GM23338 (cell line): ENCODE measurements around the gene YIPF6.
"Not testable (repeated sequence)": the region's sequence is repeated elsewhere in the genome, so short reads cannot be mapped to it uniquely, and the experiment has no call there.

ENCODE experiments used
- CREB1 ChIP-seq: fragments of 250-450 bp; sonication (Bioruptor Pico); IDR thresholded peaks from 2 replicates; pipeline ENCODE4 v1.5.0; 2020; ENCODE audit warnings: low read depth, mild to moderate bottlenecking, moderate library complexity
- EZH2 ChIP-seq: fragments of 200-600 bp; sonication (generic); IDR thresholded peaks from one replicate; pipeline ENCODE4 v1.8.0; 2017; ENCODE audit warnings: antibody characterized with exemption, mild to moderate bottlenecking, low read depth; ENCODE audit not compliant: unreplicated experiment
- JUNB ChIP-seq: IDR thresholded peaks from one replicate; pipeline ENCODE4 v1.6.1; 2016; ENCODE audit warnings: antibody characterized with exemption; ENCODE audit not compliant: unreplicated experiment
- POLR2AphosphoS5 ChIP-seq: IDR thresholded peaks from 2 replicates; pipeline ENCODE4 v1.6.1; 2016; ENCODE audit warnings: antibody characterized with exemption, low read depth
- REST ChIP-seq: IDR thresholded peaks from one replicate; pipeline ENCODE4 v1.6.1; 2018; ENCODE audit warnings: antibody characterized with exemption; ENCODE audit not compliant: unreplicated experiment
- TF ChIP-seq, protein P1 (sequence below), 2 experiments: fragments of 200-600 bp in 1 of 2; sonication (generic) in 1 of 2; conservative IDR thresholded peaks; 2 replicates each; pipeline versions ENCODE4 v1.5.1 to v1.6.1; 2016 to 2017; ENCODE audit warnings: antibody characterized with exemption in 2 of 2, low read depth in 2 of 2, mild to moderate bottlenecking in 2 of 2, moderate library complexity in 1 of 2

GRCh38 chrX:68524680-68525079 is 25.8 kb downstream of the YIPF6 start:
- TF ChIP-seq EZH2; JUNB; REST; CREB1 (CRISPR knock-in tag); POLR2AphosphoS5: not testable (repeated sequence)
- TF ChIP-seq, protein P1, sequence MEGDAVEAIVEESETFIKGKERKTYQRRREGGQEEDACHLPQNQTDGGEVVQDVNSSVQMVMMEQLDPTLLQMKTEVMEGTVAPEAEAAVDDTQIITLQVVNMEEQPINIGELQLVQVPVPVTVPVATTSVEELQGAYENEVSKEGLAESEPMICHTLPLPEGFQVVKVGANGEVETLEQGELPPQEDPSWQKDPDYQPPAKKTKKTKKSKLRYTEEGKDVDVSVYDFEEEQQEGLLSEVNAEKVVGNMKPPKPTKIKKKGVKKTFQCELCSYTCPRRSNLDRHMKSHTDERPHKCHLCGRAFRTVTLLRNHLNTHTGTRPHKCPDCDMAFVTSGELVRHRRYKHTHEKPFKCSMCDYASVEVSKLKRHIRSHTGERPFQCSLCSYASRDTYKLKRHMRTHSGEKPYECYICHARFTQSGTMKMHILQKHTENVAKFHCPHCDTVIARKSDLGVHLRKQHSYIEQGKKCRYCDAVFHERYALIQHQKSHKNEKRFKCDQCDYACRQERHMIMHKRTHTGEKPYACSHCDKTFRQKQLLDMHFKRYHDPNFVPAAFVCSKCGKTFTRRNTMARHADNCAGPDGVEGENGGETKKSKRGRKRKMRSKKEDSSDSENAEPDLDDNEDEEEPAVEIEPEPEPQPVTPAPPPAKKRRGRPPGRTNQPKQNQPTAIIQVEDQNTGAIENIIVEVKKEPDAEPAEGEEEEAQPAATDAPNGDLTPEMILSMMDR (conservative IDR thresholded peaks at IDR 0.05; ENCODE audit: low read depth in 2 of 2) = not testable (repeated sequence)
